GM21737 (cell line): ENCODE measurements around the gene KDM4F.

Source experiments
- ATAC-seq: cut with Tn5 transposase; IDR thresholded peaks from one replicate; pipeline ENCODE4 v1.9.1; 2021; ENCODE audit warnings: mild to moderate bottlenecking, moderate library complexity; ENCODE audit not compliant: unreplicated experiment

The KDM4F gene

GRCh38 chr11:95089620-95090542 is 40.7 kb downstream of the KDM4F start, which contains the start of gene ENDOD1:
TSS of gene ENDOD1 (plus strand) at chr11:95089846. CDS start at chr11:95089928, 82 bp downstream.
- ATAC-seq = peak; percentile 87

- ATAC-seq = no peak
Observed at GRCh38 chr11:95091663-95092180, 42.5 kb downstream of the KDM4F start.

GRCh38 chr11:95092549-95093324 is 43.5 kb downstream of the KDM4F start:
- ATAC-seq = no peak

GRCh38 chr11:95093548-95093947 is 44.3 kb downstream of the KDM4F start:
- no peak for ATAC-seq

- ATAC-seq = peak; percentile 76
Observed at GRCh38 chr11:95095858-95096587, 46.8 kb downstream of the KDM4F start.

GRCh38 chr11:95097209-95097608 is 48.0 kb downstream of the KDM4F start:
- ATAC-seq = no peak

- ATAC-seq = no peak
Observed at GRCh38 chr11:95098826-95099225, 49.6 kb downstream of the KDM4F start.

GRCh38 chr11:95100191-95100648 is 51.0 kb downstream of the KDM4F start:
- no peak for ATAC-seq
